ENCODE results near the gene STMN1.

GRCh38 chr1:25903986-25904385 lies 2.2 kb downstream of the STMN1 start:
- TF ChIP-seq, protein P1, sequence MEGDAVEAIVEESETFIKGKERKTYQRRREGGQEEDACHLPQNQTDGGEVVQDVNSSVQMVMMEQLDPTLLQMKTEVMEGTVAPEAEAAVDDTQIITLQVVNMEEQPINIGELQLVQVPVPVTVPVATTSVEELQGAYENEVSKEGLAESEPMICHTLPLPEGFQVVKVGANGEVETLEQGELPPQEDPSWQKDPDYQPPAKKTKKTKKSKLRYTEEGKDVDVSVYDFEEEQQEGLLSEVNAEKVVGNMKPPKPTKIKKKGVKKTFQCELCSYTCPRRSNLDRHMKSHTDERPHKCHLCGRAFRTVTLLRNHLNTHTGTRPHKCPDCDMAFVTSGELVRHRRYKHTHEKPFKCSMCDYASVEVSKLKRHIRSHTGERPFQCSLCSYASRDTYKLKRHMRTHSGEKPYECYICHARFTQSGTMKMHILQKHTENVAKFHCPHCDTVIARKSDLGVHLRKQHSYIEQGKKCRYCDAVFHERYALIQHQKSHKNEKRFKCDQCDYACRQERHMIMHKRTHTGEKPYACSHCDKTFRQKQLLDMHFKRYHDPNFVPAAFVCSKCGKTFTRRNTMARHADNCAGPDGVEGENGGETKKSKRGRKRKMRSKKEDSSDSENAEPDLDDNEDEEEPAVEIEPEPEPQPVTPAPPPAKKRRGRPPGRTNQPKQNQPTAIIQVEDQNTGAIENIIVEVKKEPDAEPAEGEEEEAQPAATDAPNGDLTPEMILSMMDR (IDR thresholded peaks at IDR 0.05; ENCODE audit: low read depth, low read length, poor library complexity, severe bottlenecking), result no peak
- no peak for TF ChIP-seq EZH2phosphoT487 (IDR thresholded peaks at IDR 0.05; ENCODE audit: borderline replicate concordance, low read length)
